ENCODE results near the gene COTL1.

Gene COTL1

DNA sequence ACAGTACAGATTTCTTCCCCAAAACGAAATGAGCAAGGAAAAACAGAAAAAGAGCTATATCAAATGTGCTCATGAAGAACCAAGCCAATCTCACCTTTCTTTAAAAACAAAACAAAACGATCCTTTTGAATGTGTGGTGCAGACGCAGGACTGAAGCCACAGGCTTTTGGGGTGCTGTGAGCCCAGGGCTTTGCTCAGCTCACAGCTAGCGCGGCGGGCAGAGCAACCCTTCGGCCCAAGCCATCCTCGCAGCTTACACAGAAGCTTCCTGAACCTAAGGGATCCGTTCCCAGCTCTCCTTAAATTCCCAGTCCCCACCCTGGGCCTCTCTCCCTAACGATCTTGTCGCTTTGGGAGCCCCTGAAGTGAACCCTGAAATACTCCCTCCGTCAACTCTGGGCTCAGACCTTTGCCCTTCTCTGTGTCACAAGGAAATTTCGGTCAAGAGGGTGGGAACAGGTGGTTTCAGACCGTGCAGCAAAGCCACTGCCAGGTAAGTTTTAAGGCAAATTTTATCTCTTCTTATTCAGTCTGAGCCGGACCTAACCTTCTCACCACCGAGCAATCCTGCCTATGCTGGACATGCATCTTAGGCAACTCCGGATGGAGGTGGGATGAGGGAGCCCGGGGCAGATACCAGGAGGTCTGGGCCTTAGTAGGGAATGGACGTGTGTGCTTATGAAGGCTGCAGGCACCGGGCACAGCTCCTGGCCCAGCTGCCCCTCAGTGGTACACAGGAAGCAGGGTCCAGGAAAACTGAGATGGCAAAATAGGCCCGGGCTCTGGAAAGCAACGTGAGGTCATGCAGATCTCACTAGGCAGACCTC, 52.0 kb downstream of the COTL1 start:
- Histone ChIP-seq H3K9ac (no peak overlapping the region), H3K4me1 (ENCODE audit: low read depth, poor library complexity, severe bottlenecking) (no peaks in the 10 kb centered on the region), H4K20me1 (ENCODE audit: insufficient read depth) (no peaks in the 10 kb centered on the region), H2AFZ (ENCODE audit: low read depth) (no peak overlapping the region), H3K4me3 (IDR thresholded peaks at IDR 0.05; ENCODE audit: insufficient read depth, low read depth, low read length) (no peak overlapping the region), H3K36me3 (ENCODE audit: insufficient read depth) (no peaks in the 10 kb centered on the region), H3K4me2 (no peak overlapping the region), H3K79me2 (ENCODE audit: insufficient read depth, low read depth) (no peaks in the 10 kb centered on the region), H3K27me3 (ENCODE audit: insufficient read depth, low read depth) (peaks cover 60% of the 10 kb centered on the region), H3K27ac (no peak overlapping the region)
- TF ChIP-seq, protein P1, sequence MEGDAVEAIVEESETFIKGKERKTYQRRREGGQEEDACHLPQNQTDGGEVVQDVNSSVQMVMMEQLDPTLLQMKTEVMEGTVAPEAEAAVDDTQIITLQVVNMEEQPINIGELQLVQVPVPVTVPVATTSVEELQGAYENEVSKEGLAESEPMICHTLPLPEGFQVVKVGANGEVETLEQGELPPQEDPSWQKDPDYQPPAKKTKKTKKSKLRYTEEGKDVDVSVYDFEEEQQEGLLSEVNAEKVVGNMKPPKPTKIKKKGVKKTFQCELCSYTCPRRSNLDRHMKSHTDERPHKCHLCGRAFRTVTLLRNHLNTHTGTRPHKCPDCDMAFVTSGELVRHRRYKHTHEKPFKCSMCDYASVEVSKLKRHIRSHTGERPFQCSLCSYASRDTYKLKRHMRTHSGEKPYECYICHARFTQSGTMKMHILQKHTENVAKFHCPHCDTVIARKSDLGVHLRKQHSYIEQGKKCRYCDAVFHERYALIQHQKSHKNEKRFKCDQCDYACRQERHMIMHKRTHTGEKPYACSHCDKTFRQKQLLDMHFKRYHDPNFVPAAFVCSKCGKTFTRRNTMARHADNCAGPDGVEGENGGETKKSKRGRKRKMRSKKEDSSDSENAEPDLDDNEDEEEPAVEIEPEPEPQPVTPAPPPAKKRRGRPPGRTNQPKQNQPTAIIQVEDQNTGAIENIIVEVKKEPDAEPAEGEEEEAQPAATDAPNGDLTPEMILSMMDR (conservative IDR thresholded peaks at IDR 0.05; ENCODE audit: low read depth, low read length): no peak

DNA sequence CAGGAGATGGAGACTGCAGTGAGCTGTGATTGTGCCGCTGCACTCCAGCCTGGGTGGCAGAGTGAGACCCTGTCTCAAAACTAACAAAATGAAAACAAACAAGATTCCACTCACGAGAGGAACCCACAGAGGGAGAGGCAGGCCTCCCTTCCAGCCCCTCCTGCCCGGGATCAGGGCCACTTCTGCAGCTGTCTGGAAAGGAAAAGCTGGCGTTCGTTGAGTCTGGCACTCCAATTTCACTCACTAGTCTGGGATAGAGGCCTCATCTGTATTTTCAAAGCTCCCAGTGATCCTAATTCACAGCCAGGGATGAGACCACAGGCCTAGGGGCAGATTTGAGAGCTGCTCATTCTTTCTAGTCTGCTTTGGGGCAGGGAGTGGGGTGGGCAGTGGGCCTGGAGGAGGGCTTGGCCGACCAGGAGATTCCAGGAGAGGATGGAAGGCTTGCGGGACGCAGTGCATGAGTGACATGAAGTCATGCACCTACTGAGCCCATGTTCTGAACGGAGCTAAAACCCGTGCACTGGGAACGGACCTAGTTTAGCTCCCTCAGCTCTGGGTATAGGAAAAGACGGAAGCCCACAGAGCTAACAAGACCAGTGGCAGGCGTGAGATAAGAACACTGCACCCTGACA, 54.0 kb downstream of the COTL1 start:
- H3K36me3 ChIP-seq (ENCODE audit: insufficient read depth): no peaks in the 10 kb centered on the region
- no peak overlapping the region for H3K27ac ChIP-seq

DNA sequence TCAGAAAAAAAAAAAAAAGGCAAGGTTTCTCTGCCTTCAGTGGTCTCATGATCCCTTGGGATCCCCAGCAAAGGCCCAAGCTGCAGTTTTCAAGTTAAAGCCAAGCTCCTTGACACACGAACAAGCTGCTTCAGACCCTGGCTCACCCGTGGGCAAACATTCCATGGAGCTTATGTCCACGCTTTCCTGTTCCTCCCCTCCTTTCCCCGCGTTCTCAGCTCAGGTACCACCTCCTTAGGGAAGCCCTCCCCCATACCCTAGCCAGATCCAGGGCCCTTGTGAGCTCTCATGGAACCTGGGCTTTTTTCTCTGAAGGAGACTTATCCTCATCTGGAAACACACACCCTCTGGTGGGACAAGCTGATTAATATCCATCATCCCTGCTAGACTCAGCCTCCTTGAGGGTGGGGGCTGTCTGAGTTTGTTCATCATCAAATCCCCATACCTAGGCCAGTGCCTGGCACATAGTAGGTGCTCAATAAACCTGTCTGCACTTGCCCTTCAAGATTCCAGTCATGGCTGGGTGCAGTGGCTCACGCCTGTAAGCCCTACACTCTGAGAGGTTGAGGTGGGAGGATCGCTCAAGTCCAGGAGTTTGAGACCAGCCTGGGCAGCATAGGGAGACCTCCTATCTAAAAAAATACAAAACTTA, 54.7 kb downstream of the COTL1 start:
- H4K20me1 ChIP-seq (ENCODE audit: insufficient read depth): no peaks in the 10 kb centered on the region
- no peaks in the 10 kb centered on the region for H3K4me1 ChIP-seq (ENCODE audit: low read depth, poor library complexity, severe bottlenecking)
- no peak overlapping the region for H3K27ac ChIP-seq
- TF ChIP-seq, protein P1 (conservative IDR thresholded peaks at IDR 0.05; ENCODE audit: low read depth, low read length): no peak
- H3K9ac ChIP-seq: no peak overlapping the region
- H3K79me2 ChIP-seq (ENCODE audit: insufficient read depth, low read depth): no peaks in the 10 kb centered on the region
- H3K27me3 ChIP-seq (ENCODE audit: insufficient read depth, low read depth): peaks cover 52% of the 10 kb centered on the region
- H3K36me3 ChIP-seq (ENCODE audit: insufficient read depth): no peaks in the 10 kb centered on the region
- H3K4me2 ChIP-seq: no peak overlapping the region
- no peak overlapping the region for H3K4me3 ChIP-seq (IDR thresholded peaks at IDR 0.05; ENCODE audit: insufficient read depth, low read depth, low read length)
- no peak overlapping the region for H2AFZ ChIP-seq (ENCODE audit: low read depth)

More for the DNA sequence above, 54.0 kb downstream of the COTL1 start:
- Histone ChIP-seq H3K4me1 (ENCODE audit: low read depth, poor library complexity, severe bottlenecking) (no peaks in the 10 kb centered on the region), H4K20me1 (ENCODE audit: insufficient read depth) (no peaks in the 10 kb centered on the region), H3K27me3 (ENCODE audit: insufficient read depth, low read depth) (peaks cover 55% of the 10 kb centered on the region), H3K9ac (no peak overlapping the region), H3K4me2 (no peak overlapping the region), H3K79me2 (ENCODE audit: insufficient read depth, low read depth) (no peaks in the 10 kb centered on the region), H3K4me3 (IDR thresholded peaks at IDR 0.05; ENCODE audit: insufficient read depth, low read depth, low read length) (no peak overlapping the region), H2AFZ (ENCODE audit: low read depth) (no peak overlapping the region)
- TF ChIP-seq, protein P1 (conservative IDR thresholded peaks at IDR 0.05; ENCODE audit: low read depth, low read length): no peak

DNA sequence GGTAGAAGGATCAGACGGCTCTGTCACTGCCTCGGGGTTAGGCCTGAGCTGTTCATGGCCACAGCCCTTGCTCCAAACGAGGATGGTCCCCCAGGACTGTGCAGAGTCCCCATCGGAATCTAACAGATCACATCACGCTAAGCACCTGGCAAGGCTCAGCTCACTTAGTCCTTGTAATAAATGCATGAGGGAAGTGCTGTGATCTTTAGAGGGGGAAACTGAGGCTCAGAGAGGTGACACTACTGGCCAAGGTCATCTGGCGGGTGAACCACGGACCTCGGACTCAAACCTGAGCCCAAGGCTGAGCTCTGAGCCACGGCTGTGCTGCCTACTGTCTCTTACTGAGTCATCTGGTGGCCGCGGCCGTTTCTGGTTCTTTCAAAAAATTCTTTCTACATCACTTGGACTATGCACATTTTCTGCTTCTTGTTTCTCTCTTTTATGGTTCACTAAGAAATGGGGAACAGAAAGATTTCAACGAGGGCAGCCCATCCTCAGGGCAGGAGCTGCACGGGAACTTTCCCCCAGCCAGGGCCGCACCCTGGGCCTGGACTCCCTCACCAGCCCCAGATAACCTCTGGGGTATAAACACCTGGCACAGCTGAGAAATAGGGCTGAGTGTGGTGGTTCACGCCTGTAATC, 55.6 kb downstream of the COTL1 start:
- TF ChIP-seq, protein P1 (conservative IDR thresholded peaks at IDR 0.05; ENCODE audit: low read depth, low read length): no peak
- no peaks in the 10 kb centered on the region for H3K79me2 ChIP-seq (ENCODE audit: insufficient read depth, low read depth)
- H2AFZ ChIP-seq (ENCODE audit: low read depth): no peak overlapping the region
- no peak overlapping the region for H3K4me2 ChIP-seq
- H3K9ac ChIP-seq: no peak overlapping the region
- H4K20me1 ChIP-seq (ENCODE audit: insufficient read depth): no peaks in the 10 kb centered on the region
- H3K27ac ChIP-seq: no peak overlapping the region
- H3K4me3 ChIP-seq (IDR thresholded peaks at IDR 0.05; ENCODE audit: insufficient read depth, low read depth, low read length): no peak overlapping the region
- H3K4me1 ChIP-seq (ENCODE audit: low read depth, poor library complexity, severe bottlenecking): no peaks in the 10 kb centered on the region
- no peaks in the 10 kb centered on the region for H3K36me3 ChIP-seq (ENCODE audit: insufficient read depth)
- H3K27me3 ChIP-seq (ENCODE audit: insufficient read depth, low read depth): peaks cover 50% of the 10 kb centered on the region
